T follicular helper cell (primary cell): ENCODE data around the gene OR5A2.
"Not testable (repeated sequence)": the region's sequence is repeated elsewhere in the genome, so short reads cannot be mapped to it uniquely, and the experiment has no call there.

ENCODE experiments used
- DNase-seq: peaks from one replicate; pipeline ENCODE4 v3.0.0-alpha.2; 2020; ENCODE audit warnings: low read depth

The OR5A2 gene

GRCh38 chr11:59380263-59381059 lies 45.8 kb downstream of the OR5A2 start:
- no peak for DNase-seq

DNA sequence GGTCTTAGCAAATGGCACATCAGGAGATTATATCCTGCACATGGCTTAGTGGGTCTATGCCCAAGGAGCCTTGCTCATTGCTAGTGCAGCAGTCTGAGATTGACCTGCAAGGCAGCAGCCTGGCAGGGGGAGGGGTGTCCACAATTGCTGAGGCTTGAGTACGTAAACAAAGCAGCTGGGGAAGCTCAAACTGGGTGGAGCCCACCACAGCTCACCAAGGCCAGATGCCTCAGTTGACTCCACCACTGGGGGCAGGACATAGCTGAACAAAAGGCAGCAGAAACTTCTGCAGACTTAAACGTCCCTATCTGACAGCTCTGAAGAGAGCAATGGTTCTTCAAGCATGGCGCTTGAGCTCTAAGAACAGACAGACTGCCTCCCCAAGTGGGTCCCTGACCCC lies 53.9 kb downstream of the OR5A2 start:
- DNase-seq = not testable (repeated sequence)

DNA sequence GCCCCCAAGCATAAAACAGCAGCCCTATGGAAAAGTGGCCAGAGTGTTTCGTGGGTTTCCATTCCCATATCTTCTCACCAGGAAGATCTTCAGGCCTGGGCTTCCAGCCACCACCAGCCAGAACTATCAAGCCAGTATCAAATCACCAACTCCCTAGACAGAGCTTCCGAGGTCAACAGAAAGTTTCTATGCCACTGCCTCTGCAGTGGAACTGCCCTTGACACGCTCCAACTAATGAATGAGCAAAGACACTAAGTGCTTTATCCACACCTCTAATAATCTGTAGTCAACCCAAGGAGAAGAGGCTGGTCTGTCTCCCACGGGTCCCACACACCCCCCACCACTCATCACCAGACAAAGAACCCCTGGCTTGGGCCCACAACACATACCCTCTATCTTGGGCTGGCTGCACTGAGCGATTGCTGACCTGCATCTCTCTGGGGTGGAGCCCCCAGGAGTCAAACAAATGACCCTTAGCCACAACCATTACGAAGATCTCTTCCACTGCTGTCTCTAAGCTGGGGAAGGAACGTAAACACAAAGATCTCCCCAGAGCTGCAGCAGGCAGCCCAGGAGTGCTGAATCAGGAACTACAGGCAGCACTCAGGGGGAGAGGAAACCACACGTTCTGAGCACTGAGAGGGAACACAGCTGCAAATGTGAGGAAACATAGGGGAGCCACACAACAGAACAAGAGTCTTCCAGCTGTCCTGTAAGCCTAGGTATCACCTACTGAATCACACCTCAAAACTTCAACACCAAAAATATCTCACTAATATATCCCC lies 57.8 kb downstream of the OR5A2 start:
- no peak for DNase-seq
